ENCODE measurements around the gene NOS1AP.

The NOS1AP gene

GRCh38 chr1:162136760-162137159, 67.3 kb downstream of the NOS1AP start:
- no peak for DNase-seq (ENCODE audit: low read depth in 2 of 2, low spot score in 1 of 2)

- no peak for DNase-seq (ENCODE audit: low read depth in 2 of 2, low spot score in 1 of 2)
These were observed 67.9 kb downstream of the NOS1AP start for GRCh38 chr1:162137179-162137960.

GRCh38 chr1:162138112-162138511, 68.6 kb downstream of the NOS1AP start:
- DNase-seq (ENCODE audit: low read depth in 2 of 2, low spot score in 1 of 2), result no peak

GRCh38 chr1:162138599-162139181, 69.2 kb downstream of the NOS1AP start:
- DNase-seq (ENCODE audit: low read depth in 2 of 2, low spot score in 1 of 2), result no peak

GRCh38 chr1:162139211-162139610, 69.7 kb downstream of the NOS1AP start:
- DNase-seq (ENCODE audit: low read depth in 2 of 2, low spot score in 1 of 2), result no peak

- no peak for DNase-seq (ENCODE audit: low read depth in 2 of 2, low spot score in 1 of 2)
These were observed 72.0 kb downstream of the NOS1AP start for GRCh38 chr1:162141281-162142054.

- no peak for DNase-seq (ENCODE audit: low read depth in 2 of 2, low spot score in 1 of 2)
These were observed 73.5 kb downstream of the NOS1AP start for GRCh38 chr1:162142968-162143367.

- no peak for DNase-seq (ENCODE audit: low read depth in 2 of 2, low spot score in 1 of 2)
These were observed 74.8 kb downstream of the NOS1AP start for GRCh38 chr1:162144268-162144667.

GRCh38 chr1:162144853-162145252, 75.4 kb downstream of the NOS1AP start:
- no peak for DNase-seq (ENCODE audit: low read depth in 2 of 2, low spot score in 1 of 2)

- no peak for DNase-seq (ENCODE audit: low read depth in 2 of 2, low spot score in 1 of 2)
These were observed 75.9 kb downstream of the NOS1AP start for GRCh38 chr1:162145280-162145965.

- DNase-seq (ENCODE audit: low read depth in 2 of 2, low spot score in 1 of 2), result no peak
These were observed 76.6 kb downstream of the NOS1AP start for GRCh38 chr1:162145966-162146696.

- no peak for DNase-seq (ENCODE audit: low read depth in 2 of 2, low spot score in 1 of 2)
These were observed 78.3 kb downstream of the NOS1AP start for GRCh38 chr1:162147760-162148159.

- no peak for DNase-seq (ENCODE audit: low read depth in 2 of 2, low spot score in 1 of 2)
These were observed 80.6 kb downstream of the NOS1AP start for GRCh38 chr1:162150112-162150511.

- no peak for DNase-seq (ENCODE audit: low read depth in 2 of 2, low spot score in 1 of 2)
These were observed 82.7 kb downstream of the NOS1AP start for GRCh38 chr1:162151900-162152829.

GRCh38 chr1:162153374-162153773, 83.9 kb downstream of the NOS1AP start:
- DNase-seq (ENCODE audit: low read depth in 2 of 2, low spot score in 1 of 2), result no peak

- no peak for DNase-seq (ENCODE audit: low read depth in 2 of 2, low spot score in 1 of 2)
These were observed 88.0 kb downstream of the NOS1AP start for GRCh38 chr1:162157469-162157868.

- no peak for DNase-seq (ENCODE audit: low read depth in 2 of 2, low spot score in 1 of 2)
These were observed 89.3 kb downstream of the NOS1AP start for GRCh38 chr1:162158624-162159271.

- no peak for DNase-seq (ENCODE audit: low read depth in 2 of 2, low spot score in 1 of 2)
These were observed 90.0 kb downstream of the NOS1AP start for GRCh38 chr1:162159515-162159914.

- DNase-seq (ENCODE audit: low read depth in 2 of 2, low spot score in 1 of 2), result no peak
These were observed 92.5 kb downstream of the NOS1AP start for GRCh38 chr1:162161916-162162550.
